ENCODE data around the gene C20orf96.

C20orf96 gene

GRCh38 chr20:278181-278580 is 12.4 kb downstream of the C20orf96 start:
- no peak overlapping the region for H3K4me3 ChIP-seq (ENCODE audit: low read length)
- TF ChIP-seq CTCF (conservative IDR thresholded peaks at IDR 0.05; ENCODE audit: low read length), result no peak
- no peak for DNase-seq (ENCODE audit: low read depth)

- no peak for TF ChIP-seq CTCF (conservative IDR thresholded peaks at IDR 0.05; ENCODE audit: low read length)
- H3K4me3 ChIP-seq (ENCODE audit: low read length), result no peak overlapping the region
- DNase-seq (ENCODE audit: low read depth), result no peak
These were observed 13.1 kb downstream of the C20orf96 start for GRCh38 chr20:277496-277781.

GRCh38 chr20:276620-277495 is 13.7 kb downstream of the C20orf96 start:
- H3K4me3 ChIP-seq (ENCODE audit: low read length), result no peak overlapping the region
- no peak for TF ChIP-seq CTCF (conservative IDR thresholded peaks at IDR 0.05; ENCODE audit: low read length)
- DNase-seq (ENCODE audit: low read depth), result no peak

- no peak for TF ChIP-seq CTCF (conservative IDR thresholded peaks at IDR 0.05; ENCODE audit: low read length)
- no peak overlapping the region for H3K4me3 ChIP-seq (ENCODE audit: low read length)
- DNase-seq (ENCODE audit: low read depth), result no peak
These were observed 14.8 kb downstream of the C20orf96 start for GRCh38 chr20:275791-276190.

GRCh38 chr20:273884-274283 is 16.7 kb downstream of the C20orf96 start:
- no peak for TF ChIP-seq CTCF (conservative IDR thresholded peaks at IDR 0.05; ENCODE audit: low read length)
- no peak overlapping the region for H3K4me3 ChIP-seq (ENCODE audit: low read length)
- no peak for DNase-seq (ENCODE audit: low read depth)

GRCh38 chr20:272718-273117 is 17.8 kb downstream of the C20orf96 start:
- TF ChIP-seq CTCF (conservative IDR thresholded peaks at IDR 0.05; ENCODE audit: low read length), result no peak
- no peak for DNase-seq (ENCODE audit: low read depth)
- H3K4me3 ChIP-seq (ENCODE audit: low read length), result no peak overlapping the region

- H3K4me3 ChIP-seq (ENCODE audit: low read length), result no peak overlapping the region
- no peak for DNase-seq (ENCODE audit: low read depth)
- TF ChIP-seq CTCF (conservative IDR thresholded peaks at IDR 0.05; ENCODE audit: low read length), result no peak
These were observed 19.0 kb downstream of the C20orf96 start for GRCh38 chr20:271528-271927.
